CD4-positive, alpha-beta T cell treated with Interleukin-4 for 4 hours (primary cell): ENCODE results near the gene TPSB2.

Experiments used
- DNase-seq: peaks from one replicate; pipeline ENCODE4 v3.0.0-alpha.2; 2020

Gene TPSB2

GRCh38 chr16:1181404-1182315 is 48.3 kb downstream of the TPSB2 start:
- no peak for DNase-seq

GRCh38 chr16:1180549-1181403 is 49.2 kb downstream of the TPSB2 start:
- DNase-seq, result no peak
